GM23338 (cell line): Measurements from ENCODE around the gene GJB3. TPM values are rescaled to one million over a fixed set of nuclear protein-coding genes. Genes with fewer than 3 reads are reported as not detected.

Experiments used
- ATAC-seq: fragments of 200-7000 bp; cut with Tn5 transposase; 3 replicates; pipeline ENCODE4 v1.9.1; 2020
- DNase-seq: peaks from one replicate; pipeline ENCODE4 v3.0.0-alpha.2; 2015; ENCODE audit warnings: low spot score
- H2AFZ ChIP-seq: fragments of 200-600 bp; sonication (generic); 2 replicates; pipeline ENCODE4 v1.8.0; 2016; ENCODE audit warnings: antibody characterized with exemption, mild to moderate bottlenecking, moderate library complexity
- H3F3A ChIP-seq: fragments of 200-600 bp; sonication (generic); replicated peaks from 2 replicates; pipeline ENCODE4 v1.8.0; 2017; ENCODE audit warnings: antibody characterized with exemption, mixed run types, low read depth
- H3K27ac ChIP-seq: fragments of 200-600 bp; sonication (generic); 2 replicates; pipeline ENCODE4 v1.6.1; 2016; ENCODE audit warnings: low read depth
- H3K27me3 ChIP-seq: fragments of 200-600 bp; sonication (generic); 2 replicates; pipeline ENCODE4 v1.8.0; 2016; ENCODE audit warnings: mild to moderate bottlenecking, mixed run types, moderate library complexity; ENCODE audit not compliant: insufficient read depth
- H3K36me3 ChIP-seq: fragments of 200-600 bp; sonication (generic); 2 replicates; pipeline ENCODE4 v1.8.0; 2016; ENCODE audit warnings: mild to moderate bottlenecking; ENCODE audit not compliant: insufficient read depth
- H3K4me1 ChIP-seq: fragments of 200-600 bp; sonication (generic); 2 replicates; pipeline ENCODE4 v1.8.0; 2016; ENCODE audit warnings: mild to moderate bottlenecking, moderate library complexity; ENCODE audit not compliant: insufficient read depth
- H3K4me2 ChIP-seq: fragments of 200-600 bp; sonication (generic); 2 replicates; pipeline ENCODE4 v1.7.1; 2017; ENCODE audit warnings: mixed run types
- H3K4me3 ChIP-seq: fragments of 200-600 bp; sonication (generic); 2 replicates; pipeline ENCODE4 v1.6.1; 2016; ENCODE audit warnings: mixed run types
- H3K79me2 ChIP-seq: fragments of 200-600 bp; sonication (generic); replicated peaks from 2 replicates; pipeline ENCODE4 v1.8.0; 2017; ENCODE audit warnings: mild to moderate bottlenecking; ENCODE audit not compliant: insufficient read depth
- H3K9me2 ChIP-seq: fragments of 200-600 bp; sonication (generic); 2 replicates; pipeline ENCODE4 v1.8.0; 2017; ENCODE audit not compliant: insufficient read depth
- H4K20me1 ChIP-seq: fragments of 200-600 bp; sonication (generic); replicated peaks from 2 replicates; pipeline ENCODE4 v1.8.0; 2017; ENCODE audit warnings: mild to moderate bottlenecking; ENCODE audit not compliant: insufficient read depth
- H3K27ac Mint-ChIP-seq: 2 replicates; pipeline ENCODE4 v1.8.0; 2020; ENCODE audit warnings: inconsistent platforms, mild to moderate bottlenecking, moderate library complexity, mixed read lengths
- H3K27me3 Mint-ChIP-seq: 3 replicates; pipeline ENCODE4 v1.8.0; 2022; ENCODE audit warnings: low read depth, mild to moderate bottlenecking, moderate library complexity, mixed read lengths, inconsistent platforms; ENCODE audit not compliant: insufficient read depth, poor library complexity
- H3K36me3 Mint-ChIP-seq: 3 replicates; pipeline ENCODE4 v1.8.0; 2021; ENCODE audit warnings: low read depth, mild to moderate bottlenecking, inconsistent platforms, moderate library complexity, mixed read lengths
- H3K4me1 Mint-ChIP-seq: 3 replicates; pipeline ENCODE4 v1.8.0; 2020; ENCODE audit warnings: mild to moderate bottlenecking, inconsistent platforms, mixed read lengths
- H3K4me3 Mint-ChIP-seq: 3 replicates; pipeline ENCODE4 v1.8.0; 2021; ENCODE audit warnings: moderate library complexity, mild to moderate bottlenecking, inconsistent platforms, mixed read lengths
- H3K9me3 Mint-ChIP-seq: 3 replicates; pipeline ENCODE4 v1.8.0; 2020; ENCODE audit warnings: moderate library complexity, mild to moderate bottlenecking, inconsistent platforms, mixed read lengths
- CREB1 ChIP-seq: fragments of 250-450 bp; sonication (Bioruptor Pico); IDR thresholded peaks from 2 replicates; pipeline ENCODE4 v1.5.0; 2020; ENCODE audit warnings: low read depth, mild to moderate bottlenecking, moderate library complexity
- EZH2 ChIP-seq: fragments of 200-600 bp; sonication (generic); IDR thresholded peaks from one replicate; pipeline ENCODE4 v1.8.0; 2017; ENCODE audit warnings: antibody characterized with exemption, mild to moderate bottlenecking, low read depth; ENCODE audit not compliant: unreplicated experiment
- EZH2phosphoT487 ChIP-seq: fragments of 200-600 bp; sonication (generic); IDR thresholded peaks from one replicate; pipeline ENCODE4 v1.8.1; 2018; ENCODE audit warnings: antibody characterized with exemption; ENCODE audit not compliant: unreplicated experiment
- JUNB ChIP-seq: IDR thresholded peaks from one replicate; pipeline ENCODE4 v1.6.1; 2016; ENCODE audit warnings: antibody characterized with exemption; ENCODE audit not compliant: unreplicated experiment
- POLR2AphosphoS5 ChIP-seq: IDR thresholded peaks from 2 replicates; pipeline ENCODE4 v1.6.1; 2016; ENCODE audit warnings: antibody characterized with exemption, low read depth
- STAT1 ChIP-seq: IDR thresholded peaks from one replicate; pipeline ENCODE4 v1.6.1; 2016; ENCODE audit warnings: antibody characterized with exemption; ENCODE audit not compliant: unreplicated experiment
- polyA plus RNA-seq: library from polyadenylated mRNA; unstranded; fragments of >200 nt; fragmentation: Nextera tagmentation; extraction: Ambion mirVana; gene quantifications from 2 replicates; pipeline ENCODE4 v1.2.1, GENCODE V29; 2016
- total RNA-seq: library from RNA; depleted of rRNA; stranded (reverse); fragments of >200 nt; shearing (Covaris generic); gene quantifications from 2 replicates; pipeline ENCODE4 v1.2.3, GENCODE V29; 2014
- TF ChIP-seq, protein P1 (sequence below), 2 experiments: fragments of 200-600 bp in 1 of 2; sonication (generic) in 1 of 2; conservative IDR thresholded peaks; 2 replicates each; pipeline versions ENCODE4 v1.5.1 to v1.6.1; 2016 to 2017; ENCODE audit warnings: antibody characterized with exemption in 2 of 2, low read depth in 2 of 2, mild to moderate bottlenecking in 2 of 2, moderate library complexity in 1 of 2
- TF ChIP-seq, protein P2 (sequence below): IDR thresholded peaks from one replicate; pipeline ENCODE4 v1.6.1; 2018; ENCODE audit warnings: antibody characterized with exemption; ENCODE audit not compliant: unreplicated experiment
- TF ChIP-seq, protein P3 (sequence below): IDR thresholded peaks from 2 replicates; pipeline ENCODE4 v1.6.1; 2016; ENCODE audit warnings: antibody characterized with exemption

The GJB3 gene
- total and polyA plus RNA-seq, 2 experiments from 2014 or later = 0.26 to 0.31 TPM

DNA sequence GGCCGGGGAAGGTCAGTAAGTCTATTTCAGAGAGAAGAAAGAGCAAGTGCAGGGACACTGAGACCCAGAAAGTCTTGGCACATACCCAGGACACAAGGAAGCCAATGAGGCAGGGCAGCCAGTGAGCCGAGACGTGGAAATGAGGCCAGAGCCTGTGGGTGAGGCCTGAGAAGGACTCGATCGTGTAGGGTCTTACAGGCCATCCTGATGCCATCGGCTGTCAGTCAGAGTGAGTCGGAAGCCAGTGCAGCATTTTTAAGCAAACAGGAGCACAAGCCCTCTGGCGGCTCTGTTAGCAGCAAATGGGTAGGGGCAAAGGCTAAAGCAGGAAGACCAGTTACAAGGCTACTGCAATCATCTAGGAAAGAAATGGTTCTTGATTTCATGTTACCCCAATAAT is 6.1 kb upstream of the GJB3 start:
- no peaks in the 10 kb centered on the region for H3K4me1 ChIP-seq
- no peak overlapping the region for H3K4me2 ChIP-seq
- Mint-ChIP-seq H3K4me3 (no peak overlapping the region), H3K9me3 (no peaks in the 10 kb centered on the region), H3K27ac (no peak overlapping the region), H3K27me3 (peaks cover 1% of the 10 kb centered on the region), H3K4me1 (peaks cover 2% of the 10 kb centered on the region; the same call in 1 of the 3 replicates), H3K36me3 (no peaks in the 10 kb centered on the region)
- no peak for TF ChIP-seq EZH2
- no peak for TF ChIP-seq CREB1 (CRISPR knock-in tag)
- TF ChIP-seq, protein P1, sequence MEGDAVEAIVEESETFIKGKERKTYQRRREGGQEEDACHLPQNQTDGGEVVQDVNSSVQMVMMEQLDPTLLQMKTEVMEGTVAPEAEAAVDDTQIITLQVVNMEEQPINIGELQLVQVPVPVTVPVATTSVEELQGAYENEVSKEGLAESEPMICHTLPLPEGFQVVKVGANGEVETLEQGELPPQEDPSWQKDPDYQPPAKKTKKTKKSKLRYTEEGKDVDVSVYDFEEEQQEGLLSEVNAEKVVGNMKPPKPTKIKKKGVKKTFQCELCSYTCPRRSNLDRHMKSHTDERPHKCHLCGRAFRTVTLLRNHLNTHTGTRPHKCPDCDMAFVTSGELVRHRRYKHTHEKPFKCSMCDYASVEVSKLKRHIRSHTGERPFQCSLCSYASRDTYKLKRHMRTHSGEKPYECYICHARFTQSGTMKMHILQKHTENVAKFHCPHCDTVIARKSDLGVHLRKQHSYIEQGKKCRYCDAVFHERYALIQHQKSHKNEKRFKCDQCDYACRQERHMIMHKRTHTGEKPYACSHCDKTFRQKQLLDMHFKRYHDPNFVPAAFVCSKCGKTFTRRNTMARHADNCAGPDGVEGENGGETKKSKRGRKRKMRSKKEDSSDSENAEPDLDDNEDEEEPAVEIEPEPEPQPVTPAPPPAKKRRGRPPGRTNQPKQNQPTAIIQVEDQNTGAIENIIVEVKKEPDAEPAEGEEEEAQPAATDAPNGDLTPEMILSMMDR (conservative IDR thresholded peaks at IDR 0.05; ENCODE audit: low read depth in 2 of 2) = no peak
- TF ChIP-seq JUNB = no peak
- no peak for TF ChIP-seq POLR2AphosphoS5
- no peak for TF ChIP-seq EZH2phosphoT487
- TF ChIP-seq, protein P2, sequence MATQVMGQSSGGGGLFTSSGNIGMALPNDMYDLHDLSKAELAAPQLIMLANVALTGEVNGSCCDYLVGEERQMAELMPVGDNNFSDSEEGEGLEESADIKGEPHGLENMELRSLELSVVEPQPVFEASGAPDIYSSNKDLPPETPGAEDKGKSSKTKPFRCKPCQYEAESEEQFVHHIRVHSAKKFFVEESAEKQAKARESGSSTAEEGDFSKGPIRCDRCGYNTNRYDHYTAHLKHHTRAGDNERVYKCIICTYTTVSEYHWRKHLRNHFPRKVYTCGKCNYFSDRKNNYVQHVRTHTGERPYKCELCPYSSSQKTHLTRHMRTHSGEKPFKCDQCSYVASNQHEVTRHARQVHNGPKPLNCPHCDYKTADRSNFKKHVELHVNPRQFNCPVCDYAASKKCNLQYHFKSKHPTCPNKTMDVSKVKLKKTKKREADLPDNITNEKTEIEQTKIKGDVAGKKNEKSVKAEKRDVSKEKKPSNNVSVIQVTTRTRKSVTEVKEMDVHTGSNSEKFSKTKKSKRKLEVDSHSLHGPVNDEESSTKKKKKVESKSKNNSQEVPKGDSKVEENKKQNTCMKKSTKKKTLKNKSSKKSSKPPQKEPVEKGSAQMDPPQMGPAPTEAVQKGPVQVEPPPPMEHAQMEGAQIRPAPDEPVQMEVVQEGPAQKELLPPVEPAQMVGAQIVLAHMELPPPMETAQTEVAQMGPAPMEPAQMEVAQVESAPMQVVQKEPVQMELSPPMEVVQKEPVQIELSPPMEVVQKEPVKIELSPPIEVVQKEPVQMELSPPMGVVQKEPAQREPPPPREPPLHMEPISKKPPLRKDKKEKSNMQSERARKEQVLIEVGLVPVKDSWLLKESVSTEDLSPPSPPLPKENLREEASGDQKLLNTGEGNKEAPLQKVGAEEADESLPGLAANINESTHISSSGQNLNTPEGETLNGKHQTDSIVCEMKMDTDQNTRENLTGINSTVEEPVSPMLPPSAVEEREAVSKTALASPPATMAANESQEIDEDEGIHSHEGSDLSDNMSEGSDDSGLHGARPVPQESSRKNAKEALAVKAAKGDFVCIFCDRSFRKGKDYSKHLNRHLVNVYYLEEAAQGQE = no peak
- no peak for TF ChIP-seq STAT1
- TF ChIP-seq, protein P3, sequence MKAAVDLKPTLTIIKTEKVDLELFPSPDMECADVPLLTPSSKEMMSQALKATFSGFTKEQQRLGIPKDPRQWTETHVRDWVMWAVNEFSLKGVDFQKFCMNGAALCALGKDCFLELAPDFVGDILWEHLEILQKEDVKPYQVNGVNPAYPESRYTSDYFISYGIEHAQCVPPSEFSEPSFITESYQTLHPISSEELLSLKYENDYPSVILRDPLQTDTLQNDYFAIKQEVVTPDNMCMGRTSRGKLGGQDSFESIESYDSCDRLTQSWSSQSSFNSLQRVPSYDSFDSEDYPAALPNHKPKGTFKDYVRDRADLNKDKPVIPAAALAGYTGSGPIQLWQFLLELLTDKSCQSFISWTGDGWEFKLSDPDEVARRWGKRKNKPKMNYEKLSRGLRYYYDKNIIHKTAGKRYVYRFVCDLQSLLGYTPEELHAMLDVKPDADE = no peak
- DNase-seq (no peak), ATAC-seq (no peak)
- no peak overlapping the region for H3K4me3 ChIP-seq
- H3F3A ChIP-seq = no peaks in the 10 kb centered on the region
- peaks cover 7% of the 10 kb centered on the region; the same call in 1 of the 2 replicates for H3K27me3 ChIP-seq
- H3K36me3 ChIP-seq = no peaks in the 10 kb centered on the region
- no peaks in the 10 kb centered on the region for H3K9me2 ChIP-seq
- H4K20me1 ChIP-seq = no peaks in the 10 kb centered on the region
- no peaks in the 10 kb centered on the region for H3K79me2 ChIP-seq
- no peak overlapping the region for H2AFZ ChIP-seq
- no peak overlapping the region for H3K27ac ChIP-seq

DNA sequence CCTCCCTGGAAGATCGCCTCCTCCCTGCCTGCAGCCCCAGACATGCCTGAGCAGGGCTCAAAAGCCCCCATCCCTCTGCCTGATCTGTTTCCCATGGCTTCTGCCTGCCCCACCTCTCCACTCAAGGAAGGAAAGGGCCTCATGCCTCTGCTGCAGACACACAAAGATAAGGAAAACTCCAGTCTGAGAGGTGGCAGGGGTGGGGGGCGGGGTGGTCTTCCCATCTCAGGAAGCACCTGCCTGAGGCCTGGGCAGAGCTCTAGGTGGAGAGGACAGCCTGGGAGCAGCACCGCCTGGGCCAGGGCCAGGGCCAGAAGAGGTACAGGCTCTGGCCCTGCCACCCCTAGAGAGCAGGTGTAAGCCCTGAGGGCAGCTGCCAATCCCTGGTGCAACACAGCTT is 4.1 kb upstream of the GJB3 start:
- DNase-seq = no peak
- Mint-ChIP-seq H3K4me3 (no peak overlapping the region), H3K4me1 (peaks cover 3% of the 10 kb centered on the region), H3K27ac (no peak overlapping the region), H3K36me3 (no peaks in the 10 kb centered on the region), H3K9me3 (no peaks in the 10 kb centered on the region), H3K27me3 (peaks cover 13% of the 10 kb centered on the region)
- Histone ChIP-seq H3K79me2 (no peaks in the 10 kb centered on the region), H3K4me1 (peaks cover 4% of the 10 kb centered on the region), H3K4me2 (no peak overlapping the region), H3K9me2 (no peaks in the 10 kb centered on the region), H3K27ac (no peak overlapping the region), H3K27me3 (peaks cover 27% of the 10 kb centered on the region), H4K20me1 (no peaks in the 10 kb centered on the region), H3K4me3 (no peak overlapping the region), H3K36me3 (no peaks in the 10 kb centered on the region), H2AFZ (no peak overlapping the region), H3F3A (no peaks in the 10 kb centered on the region)
- no peak for ATAC-seq
- TF ChIP-seq EZH2phosphoT487 = no peak
- TF ChIP-seq, protein P3 = no peak
- no peak for TF ChIP-seq CREB1 (CRISPR knock-in tag)
- TF ChIP-seq, protein P1 (conservative IDR thresholded peaks at IDR 0.05; ENCODE audit: low read depth in 2 of 2) = no peak
